Ovary (tissue), 9 donors: Measurements from ENCODE around the gene BDH2. TPM values are rescaled to one million over a fixed set of nuclear protein-coding genes. Genes with fewer than 3 reads are reported as not detected.
A peak's percentile ranks its signal among the peaks of the same experiment; 100 is the strongest.

Experiments
- DNase-seq, 5 donors: peaks; one replicate each; pipeline ENCODE4 v3.0.0-alpha.2; 2019 to 2020
- H3K27ac ChIP-seq, 2 donors: fragments of 200-600 bp; one replicate each; pipeline versions ENCODE4 v1.5.1 to v1.8.0; 2019 to 2022
- H3K27me3 ChIP-seq: fragments of 200-600 bp; one replicate; pipeline ENCODE4 v1.8.0; 2022
- H3K36me3 ChIP-seq: fragments of 200-600 bp; sonication (generic); one replicate; pipeline ENCODE4 v1.5.1; 2019
- H3K4me1 ChIP-seq: one replicate; pipeline ENCODE4 v1.8.1; 2013; ENCODE audit warnings: mild to moderate bottlenecking, moderate library complexity; ENCODE audit not compliant: insufficient read depth
- H3K4me3 ChIP-seq: fragments of 200-600 bp; sonication (generic); one replicate; pipeline ENCODE4 v1.5.1; 2017
- H3K9me3 ChIP-seq, 2 donors: fragments of 200-600 bp in 1 of 2; sonication (generic) in 1 of 2; one replicate each; pipeline versions ENCODE4 v1.5.1 to v1.8.1; 2013 to 2019; ENCODE audit warnings: mild to moderate bottlenecking in 1 of 2, moderate library complexity in 1 of 2
- EP300 ChIP-seq: sonication (generic); formaldehyde crosslinking; IDR thresholded peaks from one replicate; pipeline ENCODE4 v1.6.1; 2017; ENCODE audit warnings: antibody characterized with exemption
- POLR2A ChIP-seq: fragments of 450-650 bp; IDR thresholded peaks from one replicate; pipeline ENCODE4 v1.6.1; 2017; ENCODE audit warnings: antibody characterized with exemption, mild to moderate bottlenecking, moderate library complexity
- WGBS, 3 donors: extraction: QIAGEN DNeasy Blood & Tissue Kit in 1 of 3; methylation state at CpG; one replicate each; pipeline versions ENCODE4 v1.1.5 to v1.1.7; 2013 to 2017; 5-methylcytosine and 5-hydroxymethylcytosine counted together
- intact Hi-C, 4 donors: fragments of 100-400 bp; cut with DNase I; formaldehyde crosslinking; loops; one replicate each; pipeline versions ENCODE4 v1.11.0 to v1.15.1; 2022 to 2023
- polyA plus RNA-seq, 2 donors: library from polyadenylated mRNA; stranded (reverse); fragments of 200-250 nt in 1 of 2; fragments of 350-450 nt in 1 of 2; fragmentation: Illumina TruSeq in 1 of 2; extraction: RNeasy Lipid Tissue Mini Kit (QIAGEN cat#74804) in 1 of 2; gene quantifications; one replicate each; pipeline ENCODE4 v1.2.3, GENCODE V29; 2013 to 2014
- total RNA-seq, 7 donors: library from RNA; depleted of rRNA in 2 of 7; stranded (reverse); fragments of >200 nt in 2 of 7; fragmentation: NEBNext Ultra II Directional in 3 of 7; extraction: Animal tissue kit (Norgen Biotek cat#: 25700) in 3 of 7; gene quantifications; one replicate each; pipeline versions ENCODE4 v1.1.0 to v1.2.4, GENCODE V29; 2016 to 2023
- TF ChIP-seq, protein P1 (sequence below), 3 donors: fragments of 450-650 bp in 2 of 3; fragments of 200-600 bp in 1 of 3; IDR thresholded peaks; one replicate each; pipeline versions ENCODE4 v1.5.1 to v1.8.0; 2016 to 2022; ENCODE audit warnings: antibody characterized with exemption in 3 of 3, mild to moderate bottlenecking in 1 of 3
- donor health status: DM: no; HTN: no; CAD: no; lungs with moderate emphysema.
- donor health status: DM: no; HTN: no; CAD: no.
- donor health status: Bipolar disorder and iron deficiency.
- donor health status: DM: yes; HTN: yes; CAD: no.
- donor health status: DM: no; HTN: no; CAD: no.
- donor health status: DM: yes; HTN: yes; CAD: no.

BDH2 gene
- total and polyA plus RNA-seq, 9 donors, result 42.2 to 92.6 (median 77.0) TPM

DNA sequence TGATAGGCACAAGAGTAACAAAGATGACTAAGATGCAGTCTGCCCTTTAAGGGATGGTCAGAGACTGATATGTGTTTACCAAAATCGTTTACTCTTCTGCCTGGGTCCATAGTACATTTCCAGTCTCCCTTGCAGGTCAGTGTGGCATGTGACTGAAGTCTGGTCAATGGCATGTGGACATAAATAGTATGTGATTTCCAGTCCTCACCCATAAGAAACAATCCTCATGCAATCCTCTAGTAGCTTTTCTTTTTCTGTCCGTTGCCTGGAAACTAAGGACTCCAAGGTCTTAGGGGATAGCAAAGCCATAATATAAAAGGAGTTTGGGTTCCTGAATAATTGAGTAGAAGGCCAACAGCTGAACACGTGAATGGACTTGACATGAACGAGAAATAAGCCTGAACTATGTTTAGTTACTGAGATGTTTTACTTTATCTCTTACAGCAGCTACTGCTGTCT lies 24.2 kb downstream of the BDH2 start:
- Histone ChIP-seq H3K9me3 (no peaks in the 10 kb centered on the region), H3K27ac (peak overlapping the region; percentile 96 to 98), H3K4me1 (peaks cover 7% of the 10 kb centered on the region), H3K36me3 (no peaks in the 10 kb centered on the region), H3K27me3 (no peaks in the 10 kb centered on the region), H3K4me3 (peak overlapping the region; percentile 56)
- intact Hi-C loops, result no loop called here
- TF ChIP-seq, protein P1, sequence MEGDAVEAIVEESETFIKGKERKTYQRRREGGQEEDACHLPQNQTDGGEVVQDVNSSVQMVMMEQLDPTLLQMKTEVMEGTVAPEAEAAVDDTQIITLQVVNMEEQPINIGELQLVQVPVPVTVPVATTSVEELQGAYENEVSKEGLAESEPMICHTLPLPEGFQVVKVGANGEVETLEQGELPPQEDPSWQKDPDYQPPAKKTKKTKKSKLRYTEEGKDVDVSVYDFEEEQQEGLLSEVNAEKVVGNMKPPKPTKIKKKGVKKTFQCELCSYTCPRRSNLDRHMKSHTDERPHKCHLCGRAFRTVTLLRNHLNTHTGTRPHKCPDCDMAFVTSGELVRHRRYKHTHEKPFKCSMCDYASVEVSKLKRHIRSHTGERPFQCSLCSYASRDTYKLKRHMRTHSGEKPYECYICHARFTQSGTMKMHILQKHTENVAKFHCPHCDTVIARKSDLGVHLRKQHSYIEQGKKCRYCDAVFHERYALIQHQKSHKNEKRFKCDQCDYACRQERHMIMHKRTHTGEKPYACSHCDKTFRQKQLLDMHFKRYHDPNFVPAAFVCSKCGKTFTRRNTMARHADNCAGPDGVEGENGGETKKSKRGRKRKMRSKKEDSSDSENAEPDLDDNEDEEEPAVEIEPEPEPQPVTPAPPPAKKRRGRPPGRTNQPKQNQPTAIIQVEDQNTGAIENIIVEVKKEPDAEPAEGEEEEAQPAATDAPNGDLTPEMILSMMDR (IDR thresholded peaks at IDR 0.05), result no peak
- TF ChIP-seq POLR2A (no peak), EP300 (no peak)
- DNase-seq, result no peak
- 2 to 8% (median 7%) methylated on average over 4 of the region's 4 CpGs for WGBS, 3 donors

DNA sequence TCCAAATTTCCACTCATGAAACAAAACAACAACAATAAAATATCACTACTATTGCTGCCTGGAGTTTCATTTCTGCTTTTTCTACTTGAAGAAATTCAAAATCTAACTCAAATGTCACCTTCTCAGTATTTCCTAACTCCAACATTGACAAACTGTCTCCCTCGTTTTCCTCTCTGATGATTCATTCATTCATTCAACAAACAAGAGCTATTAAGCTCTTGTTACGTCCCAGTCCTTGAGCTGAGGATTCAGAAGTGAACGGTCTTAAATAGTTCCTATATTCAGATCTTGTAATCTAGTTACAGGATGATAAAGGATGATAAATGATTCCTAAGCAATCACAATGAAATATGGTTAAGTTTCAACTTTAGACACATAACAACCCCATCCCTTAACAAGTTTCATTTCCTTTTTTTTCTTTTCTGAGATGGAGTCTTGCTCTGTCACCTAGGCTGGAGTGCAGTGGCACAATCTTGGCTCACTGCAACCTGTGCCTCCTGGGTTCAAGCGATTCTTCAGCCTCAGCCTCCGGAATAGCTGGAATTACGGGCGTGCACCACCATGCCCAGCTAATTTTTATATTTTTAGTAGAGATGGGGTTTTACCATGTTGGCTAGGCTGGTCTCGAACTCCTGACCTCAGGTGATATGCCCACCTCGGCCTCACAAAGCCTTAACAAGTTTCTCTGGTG lies 24.7 kb downstream of the BDH2 start:
- no peak for DNase-seq
- TF ChIP-seq, protein P1 (IDR thresholded peaks at IDR 0.05), result no peak
- TF ChIP-seq EP300, result no peak
- no peak for TF ChIP-seq POLR2A
- H3K36me3 ChIP-seq, result no peaks in the 10 kb centered on the region
- peaks cover 7% of the 10 kb centered on the region for H3K4me1 ChIP-seq
- no peaks in the 10 kb centered on the region for H3K27me3 ChIP-seq
- no peaks in the 10 kb centered on the region for H3K9me3 ChIP-seq
- WGBS, 3 donors, result 88 to 92% (median 88%) methylated on average over 9 of the region's 9 CpGs
- intact Hi-C loops, result no loop called here
- H3K27ac ChIP-seq, result peak overlapping the region in 1 of 2 donors; percentile 96
- peak overlapping the region; percentile 56 for H3K4me3 ChIP-seq

DNA sequence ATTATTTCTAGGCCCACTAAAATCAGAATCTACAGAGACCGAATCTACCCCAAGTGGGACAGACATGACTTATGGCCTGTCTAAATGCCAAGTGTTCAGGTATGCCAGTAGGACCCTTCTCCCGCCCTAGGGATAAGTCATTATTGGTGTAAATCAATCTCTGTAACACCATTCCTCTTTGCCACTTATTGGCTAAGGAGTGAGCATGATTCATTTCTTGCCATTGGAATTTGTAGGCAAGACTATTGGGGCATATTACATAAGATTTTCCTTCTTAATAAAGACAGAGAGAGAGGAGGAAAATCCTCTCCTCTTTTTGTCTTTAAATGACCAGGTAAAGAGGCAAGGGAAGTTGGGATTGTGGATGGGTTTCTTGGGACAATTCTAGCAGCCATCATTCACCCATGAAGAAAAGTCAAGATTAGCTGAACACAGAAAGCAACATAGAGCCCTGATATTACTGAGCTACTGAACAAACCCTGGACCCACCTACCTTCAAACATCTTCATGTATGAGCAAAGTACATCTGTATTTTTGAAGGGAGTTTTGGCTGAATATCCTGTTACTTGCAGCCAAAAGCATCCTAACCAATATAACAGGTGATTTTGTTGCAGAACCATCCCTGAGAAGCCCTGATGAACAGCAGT lies 25.7 kb downstream of the BDH2 start:
- no peak for DNase-seq
- no peak overlapping the region for H3K27ac ChIP-seq
- 97 to 100% (median 98%) methylated on average over 2 of the region's 2 CpGs for WGBS, 3 donors
- H3K27me3 ChIP-seq, result no peaks in the 10 kb centered on the region
- TF ChIP-seq, protein P1 (IDR thresholded peaks at IDR 0.05), result no peak
- no peak for TF ChIP-seq EP300
- no peak for TF ChIP-seq POLR2A
- H3K4me1 ChIP-seq, result peaks cover 7% of the 10 kb centered on the region
- no peaks in the 10 kb centered on the region for H3K9me3 ChIP-seq
- H3K4me3 ChIP-seq, result no peak overlapping the region
- intact Hi-C loops, result no loop called here
- no peaks in the 10 kb centered on the region for H3K36me3 ChIP-seq

DNA sequence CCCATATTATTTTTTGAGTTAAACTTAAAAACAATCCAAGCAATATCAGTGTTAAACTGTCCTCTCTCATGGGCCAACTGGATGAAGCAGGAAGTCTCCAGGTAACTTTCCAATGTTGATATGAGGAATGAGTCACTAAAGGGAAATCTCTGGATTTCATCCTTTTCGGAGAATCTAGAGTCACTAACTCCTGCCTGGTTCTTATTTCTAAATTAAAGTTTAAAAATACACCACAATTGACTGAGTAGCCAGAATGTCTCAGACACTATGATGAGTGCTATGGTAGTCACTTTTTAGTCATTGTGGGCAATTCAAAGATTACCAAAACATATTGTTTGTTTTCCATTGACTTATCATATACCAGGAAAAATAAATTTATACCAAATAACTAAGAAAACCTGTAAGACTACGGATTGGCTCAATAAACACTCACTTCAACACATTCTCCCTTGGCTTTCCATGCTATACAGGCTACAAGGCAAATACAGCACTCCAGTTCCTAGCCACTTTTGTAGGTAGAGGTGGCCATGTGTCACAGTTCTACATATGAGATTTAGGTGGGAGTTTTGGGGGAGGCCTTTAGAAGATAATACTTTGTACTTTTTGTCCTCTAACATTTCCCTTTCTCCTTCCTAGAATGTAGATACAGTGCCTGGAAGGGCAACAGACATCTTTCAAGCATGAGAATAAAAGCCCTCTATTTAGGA lies 31.6 kb downstream of the BDH2 start:
- DNase-seq, result no peak
- no peaks in the 10 kb centered on the region for H3K27me3 ChIP-seq
- H3K4me3 ChIP-seq, result no peak overlapping the region
- intact Hi-C loops, result no loop called here
- H3K9me3 ChIP-seq, result no peaks in the 10 kb centered on the region
- H3K36me3 ChIP-seq, result no peaks in the 10 kb centered on the region
- WGBS, 3 donors, result 89 to 92% (median 91%) methylated on average over 2 of the region's 2 CpGs
- H3K4me1 ChIP-seq, result no peaks in the 10 kb centered on the region
- no peak for TF ChIP-seq EP300
- TF ChIP-seq, protein P1 (IDR thresholded peaks at IDR 0.05), result no peak
- TF ChIP-seq POLR2A, result no peak
- H3K27ac ChIP-seq, result no peak overlapping the region
